ENCODE data around the gene IL3. TPM values are rescaled to one million over a fixed set of nuclear protein-coding genes. Genes with fewer than 3 reads are reported as not detected.

The IL3 gene
- total RNA-seq, 1 experiment from 2014 or later, result not detected

DNA sequence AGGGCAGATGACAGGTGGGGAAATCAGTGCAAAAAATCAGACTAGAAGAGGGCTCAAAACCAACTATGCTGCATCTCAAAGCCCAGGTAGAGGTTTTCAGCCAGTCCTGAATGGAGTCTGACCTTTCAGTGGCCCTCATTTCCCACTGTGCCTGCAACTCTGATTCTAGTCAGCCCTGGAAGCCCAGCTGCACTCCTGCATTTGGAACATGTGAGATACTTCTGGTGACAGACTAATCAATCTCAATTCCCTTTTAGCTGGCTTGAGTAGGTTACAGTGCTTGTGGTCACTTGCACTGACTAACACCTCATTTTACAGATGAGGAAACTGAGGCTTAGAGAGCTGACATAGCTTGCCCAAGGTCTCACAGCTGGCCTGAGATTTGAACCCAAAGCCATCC, 41.1 kb upstream of the IL3 start:
- no TSS peak for BruUV-seq (replicated peaks)
- ChIA-PET CTCF (no interaction called here), POLR2A (ENCODE audit: low non-redundant PET) (no interaction called here)
- DNase-seq (ENCODE audit: low spot score), result no peak
- Histone ChIP-seq H3K36me3 (ENCODE audit: insufficient read depth, low read length, poor library complexity, severe bottlenecking) (no peaks in the 10 kb centered on the region), H3K4me1 (ENCODE audit: insufficient read depth, low read length, poor library complexity, severe bottlenecking) (peaks cover 4% of the 10 kb centered on the region), H3K9me3 (ENCODE audit: low read depth, low read length, poor library complexity, severe bottlenecking) (no peaks in the 10 kb centered on the region), H3K27ac (ENCODE audit: low read depth, low read length, poor library complexity, severe bottlenecking) (no peak overlapping the region), H3K4me3 (ENCODE audit: low read depth, low read length, poor library complexity, severe bottlenecking) (no peak overlapping the region), H3K27me3 (replicated peaks; ENCODE audit: insufficient read depth, low read depth, low read length, poor library complexity) (peaks cover 45% of the 10 kb centered on the region)
- TF ChIP-seq, protein P1, sequence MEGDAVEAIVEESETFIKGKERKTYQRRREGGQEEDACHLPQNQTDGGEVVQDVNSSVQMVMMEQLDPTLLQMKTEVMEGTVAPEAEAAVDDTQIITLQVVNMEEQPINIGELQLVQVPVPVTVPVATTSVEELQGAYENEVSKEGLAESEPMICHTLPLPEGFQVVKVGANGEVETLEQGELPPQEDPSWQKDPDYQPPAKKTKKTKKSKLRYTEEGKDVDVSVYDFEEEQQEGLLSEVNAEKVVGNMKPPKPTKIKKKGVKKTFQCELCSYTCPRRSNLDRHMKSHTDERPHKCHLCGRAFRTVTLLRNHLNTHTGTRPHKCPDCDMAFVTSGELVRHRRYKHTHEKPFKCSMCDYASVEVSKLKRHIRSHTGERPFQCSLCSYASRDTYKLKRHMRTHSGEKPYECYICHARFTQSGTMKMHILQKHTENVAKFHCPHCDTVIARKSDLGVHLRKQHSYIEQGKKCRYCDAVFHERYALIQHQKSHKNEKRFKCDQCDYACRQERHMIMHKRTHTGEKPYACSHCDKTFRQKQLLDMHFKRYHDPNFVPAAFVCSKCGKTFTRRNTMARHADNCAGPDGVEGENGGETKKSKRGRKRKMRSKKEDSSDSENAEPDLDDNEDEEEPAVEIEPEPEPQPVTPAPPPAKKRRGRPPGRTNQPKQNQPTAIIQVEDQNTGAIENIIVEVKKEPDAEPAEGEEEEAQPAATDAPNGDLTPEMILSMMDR (conservative IDR thresholded peaks at IDR 0.05; ENCODE audit: low read depth, low read length), result no peak
- no peak for TF ChIP-seq EZH2 (IDR thresholded peaks at IDR 0.05; ENCODE audit: borderline replicate concordance, low read depth, low read length, poor library complexity, severe bottlenecking)
- intact Hi-C loops (cut with micrococcal nuclease; ENCODE audit: unreplicated experiment), result no loop called here

DNA sequence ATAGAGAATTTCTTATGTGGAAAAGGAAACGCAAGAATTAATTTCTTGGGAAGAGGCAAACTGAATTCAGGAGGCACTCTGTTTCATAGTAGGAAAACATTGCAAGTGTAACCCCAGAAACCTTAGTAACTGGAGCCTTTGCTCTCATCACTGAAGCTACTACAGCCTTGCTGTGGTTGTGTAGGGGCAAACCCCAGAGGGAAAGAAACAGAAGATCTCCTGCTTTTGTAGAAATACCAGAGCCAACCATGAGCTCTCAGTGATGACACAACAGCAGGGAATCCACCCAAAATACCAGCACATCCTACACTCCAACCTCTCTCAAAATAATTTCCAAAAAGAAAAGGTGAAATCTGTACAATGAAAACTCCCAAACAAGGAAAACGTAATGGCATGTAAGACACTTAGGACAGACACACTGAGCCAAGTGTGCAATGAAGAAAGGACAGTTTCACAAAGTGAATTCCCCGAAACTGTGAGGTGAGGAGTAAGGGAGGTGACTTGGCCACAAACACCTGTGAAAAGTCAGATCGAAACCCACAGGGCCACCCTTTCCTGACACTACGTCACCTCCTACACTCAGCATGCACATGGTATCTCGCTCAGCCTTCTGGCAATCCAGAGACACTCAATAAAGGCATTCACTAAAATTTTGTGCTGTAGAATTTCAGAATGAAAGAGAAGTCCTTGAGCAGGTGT, 40.4 kb upstream of the IL3 start:
- Histone ChIP-seq H3K27ac (ENCODE audit: low read depth, low read length, poor library complexity, severe bottlenecking) (no peak overlapping the region), H3K27me3 (replicated peaks; ENCODE audit: insufficient read depth, low read depth, low read length, poor library complexity) (peaks cover 38% of the 10 kb centered on the region), H3K4me1 (ENCODE audit: insufficient read depth, low read length, poor library complexity, severe bottlenecking) (peaks cover 4% of the 10 kb centered on the region), H3K36me3 (ENCODE audit: insufficient read depth, low read length, poor library complexity, severe bottlenecking) (no peaks in the 10 kb centered on the region), H3K9me3 (ENCODE audit: low read depth, low read length, poor library complexity, severe bottlenecking) (no peaks in the 10 kb centered on the region), H3K4me3 (ENCODE audit: low read depth, low read length, poor library complexity, severe bottlenecking) (no peak overlapping the region)
- BruUV-seq (replicated peaks), result no TSS peak
- POLR2A ChIA-PET (ENCODE audit: low non-redundant PET), result no interaction called here
- no peak for DNase-seq (ENCODE audit: low spot score)
- CTCF ChIA-PET, result no interaction called here
- intact Hi-C loops (cut with micrococcal nuclease; ENCODE audit: unreplicated experiment), result no loop called here
- TF ChIP-seq, protein P1 (conservative IDR thresholded peaks at IDR 0.05; ENCODE audit: low read depth, low read length), result no peak
- no peak for TF ChIP-seq EZH2 (IDR thresholded peaks at IDR 0.05; ENCODE audit: borderline replicate concordance, low read depth, low read length, poor library complexity, severe bottlenecking)

DNA sequence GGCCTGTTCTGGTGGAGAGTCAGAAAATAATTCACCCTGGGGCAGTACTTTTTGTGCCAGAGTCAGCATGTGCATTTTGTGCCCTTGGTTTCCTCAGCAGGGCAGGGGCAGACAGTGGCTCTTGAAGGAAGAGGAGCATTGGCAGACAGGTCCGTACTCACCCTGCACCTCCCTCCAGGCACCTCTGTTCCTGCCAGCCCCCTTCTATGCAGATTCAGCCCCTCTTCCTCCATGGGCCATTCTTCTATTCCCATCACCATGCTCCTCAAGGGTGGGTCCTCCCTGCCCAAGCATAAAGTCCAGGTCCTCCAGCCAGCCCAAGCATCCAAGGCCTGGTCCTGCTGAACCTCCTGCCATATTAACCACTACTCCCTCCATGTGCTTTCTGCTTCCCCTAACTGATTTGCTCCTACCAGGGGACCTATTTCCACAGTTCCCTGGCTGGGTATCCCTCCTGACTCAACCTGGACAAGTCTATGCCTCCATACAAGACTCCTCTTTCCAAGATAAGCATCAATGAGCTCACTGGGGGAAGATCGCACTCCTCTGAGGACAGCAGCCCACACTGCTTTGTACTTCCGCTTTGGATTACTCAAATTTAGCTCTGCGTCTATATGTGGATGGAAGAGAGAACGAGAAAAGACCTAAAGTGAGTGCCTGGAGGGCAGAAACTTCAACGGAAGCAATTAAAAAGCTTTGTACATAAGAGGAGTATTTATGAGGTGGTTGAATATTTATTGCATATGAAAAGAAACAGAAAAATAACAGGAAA, 39.7 kb upstream of the IL3 start:
- Histone ChIP-seq H3K27ac (ENCODE audit: low read depth, low read length, poor library complexity, severe bottlenecking) (no peak overlapping the region), H3K9me3 (ENCODE audit: low read depth, low read length, poor library complexity, severe bottlenecking) (no peaks in the 10 kb centered on the region), H3K36me3 (ENCODE audit: insufficient read depth, low read length, poor library complexity, severe bottlenecking) (no peaks in the 10 kb centered on the region), H3K4me1 (ENCODE audit: insufficient read depth, low read length, poor library complexity, severe bottlenecking) (peaks cover 4% of the 10 kb centered on the region), H3K27me3 (replicated peaks; ENCODE audit: insufficient read depth, low read depth, low read length, poor library complexity) (peaks cover 33% of the 10 kb centered on the region), H3K4me3 (ENCODE audit: low read depth, low read length, poor library complexity, severe bottlenecking) (no peak overlapping the region)
- DNase-seq (ENCODE audit: low spot score), result no peak
- ChIA-PET POLR2A (ENCODE audit: low non-redundant PET) (no interaction called here), CTCF (no interaction called here)
- intact Hi-C loops (cut with micrococcal nuclease; ENCODE audit: unreplicated experiment), result no loop called here
- BruUV-seq (replicated peaks), result no TSS peak
- TF ChIP-seq, protein P1 (conservative IDR thresholded peaks at IDR 0.05; ENCODE audit: low read depth, low read length), result no peak
- TF ChIP-seq EZH2 (IDR thresholded peaks at IDR 0.05; ENCODE audit: borderline replicate concordance, low read depth, low read length, poor library complexity, severe bottlenecking), result no peak

All from A673 (cell line).